HG02588 (cell line): Measurements from ENCODE around the gene CORIN.
"Not testable (repeated sequence)": the region's sequence is repeated elsewhere in the genome, so short reads cannot be mapped to it uniquely, and the experiment has no call there.

Source experiments
- ATAC-seq: cut with Tn5 transposase; IDR thresholded peaks from one replicate; pipeline ENCODE4 v1.9.1; 2021; ENCODE audit warnings: mild to moderate bottlenecking, moderate library complexity; ENCODE audit not compliant: unreplicated experiment

The CORIN gene

DNA sequence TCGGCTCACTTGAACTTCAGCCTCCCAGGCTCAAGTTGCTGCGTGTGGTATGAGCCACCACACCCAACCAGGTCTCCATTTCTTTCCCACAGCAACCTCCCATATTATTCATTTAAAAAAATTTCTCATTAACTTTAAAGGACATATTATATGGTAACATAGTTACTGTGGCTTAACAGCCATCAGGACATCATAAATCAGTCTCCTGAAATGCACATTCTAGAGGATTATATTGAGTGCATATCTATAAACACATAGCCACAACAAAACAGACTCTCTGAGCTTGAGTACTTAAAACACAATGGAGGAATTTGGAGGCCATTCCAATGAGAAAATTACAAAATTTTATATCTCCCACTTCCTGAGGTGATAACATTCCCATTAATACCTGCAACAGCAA, 61.5 kb downstream of the CORIN start:
- no peak for ATAC-seq

DNA sequence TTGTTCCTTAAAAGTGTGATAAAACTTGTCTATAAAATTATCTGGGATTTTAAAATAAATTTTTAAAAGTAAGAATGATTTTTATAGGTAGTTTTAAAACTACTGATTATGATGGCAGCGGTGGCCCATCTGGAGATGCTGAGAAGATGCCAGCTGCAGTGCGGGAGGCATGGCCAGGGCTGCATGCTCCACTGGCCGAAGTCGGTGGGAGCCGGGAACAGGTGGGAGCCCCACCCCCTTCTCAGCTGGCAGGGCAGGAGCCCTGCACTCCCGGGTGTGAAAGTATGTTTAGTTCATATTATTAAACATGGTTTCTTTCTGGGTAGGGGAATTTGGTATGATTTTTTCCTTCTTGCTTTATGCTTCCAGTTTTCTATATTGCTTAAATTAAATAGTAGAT, 63.8 kb downstream of the CORIN start:
- ATAC-seq, result no peak

DNA sequence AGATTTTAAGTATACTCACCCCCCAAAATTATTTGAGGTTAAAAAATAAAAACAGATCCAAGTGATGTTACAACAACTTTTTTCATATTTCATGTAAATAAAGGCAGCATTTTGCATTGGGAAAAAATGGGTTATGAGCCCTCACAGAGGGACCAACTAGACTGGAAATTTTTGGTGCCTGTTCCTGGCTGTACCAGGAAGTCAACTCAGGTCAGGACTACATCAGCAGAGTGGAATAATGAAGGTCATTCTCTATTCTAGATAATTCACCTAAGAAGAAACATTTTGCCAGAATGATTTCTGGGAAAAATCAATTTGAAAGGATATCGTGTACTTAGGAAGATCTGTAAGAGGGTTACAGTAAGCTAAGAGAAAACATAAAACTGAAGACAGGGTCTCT, 66.8 kb downstream of the CORIN start:
- no peak for ATAC-seq

DNA sequence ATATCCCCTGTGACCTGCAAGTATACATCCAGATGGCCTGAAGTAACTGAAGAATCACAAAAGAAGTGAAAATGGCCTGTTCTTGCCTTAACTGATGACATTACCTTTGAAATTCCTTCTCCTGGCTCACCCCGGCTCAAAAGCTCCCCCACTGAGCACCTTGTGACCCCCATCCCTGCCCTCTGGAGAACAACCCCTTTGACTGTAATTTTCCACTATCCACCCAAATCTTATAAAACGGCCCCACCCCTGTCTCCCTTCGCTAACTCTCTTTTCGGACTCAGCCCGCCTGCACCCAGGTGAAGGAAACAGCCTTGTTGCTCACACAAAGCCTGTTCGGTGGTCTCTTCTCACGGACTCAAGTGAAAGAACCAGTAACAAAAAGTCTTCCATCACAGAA, 69.9 kb downstream of the CORIN start:
- not testable (repeated sequence) for ATAC-seq

DNA sequence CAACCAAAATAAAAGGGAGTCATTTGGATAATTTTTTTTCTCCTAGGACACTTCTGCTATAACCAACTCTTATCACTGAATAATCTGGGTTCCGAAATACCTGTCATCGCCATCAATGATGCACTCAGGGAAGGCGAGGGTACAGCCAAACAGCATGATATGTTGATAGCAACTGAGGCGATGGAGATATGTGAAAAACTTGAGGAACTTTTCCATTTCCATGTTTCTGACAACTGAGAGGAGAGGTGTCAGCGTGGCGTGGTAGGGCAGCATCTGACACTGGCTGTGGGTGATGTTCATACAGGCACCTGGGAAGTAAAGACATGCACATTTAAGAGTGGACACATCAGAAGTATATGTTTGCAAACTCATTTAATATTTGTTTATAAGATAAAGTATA, 74.6 kb downstream of the CORIN start:
- no peak for ATAC-seq

DNA sequence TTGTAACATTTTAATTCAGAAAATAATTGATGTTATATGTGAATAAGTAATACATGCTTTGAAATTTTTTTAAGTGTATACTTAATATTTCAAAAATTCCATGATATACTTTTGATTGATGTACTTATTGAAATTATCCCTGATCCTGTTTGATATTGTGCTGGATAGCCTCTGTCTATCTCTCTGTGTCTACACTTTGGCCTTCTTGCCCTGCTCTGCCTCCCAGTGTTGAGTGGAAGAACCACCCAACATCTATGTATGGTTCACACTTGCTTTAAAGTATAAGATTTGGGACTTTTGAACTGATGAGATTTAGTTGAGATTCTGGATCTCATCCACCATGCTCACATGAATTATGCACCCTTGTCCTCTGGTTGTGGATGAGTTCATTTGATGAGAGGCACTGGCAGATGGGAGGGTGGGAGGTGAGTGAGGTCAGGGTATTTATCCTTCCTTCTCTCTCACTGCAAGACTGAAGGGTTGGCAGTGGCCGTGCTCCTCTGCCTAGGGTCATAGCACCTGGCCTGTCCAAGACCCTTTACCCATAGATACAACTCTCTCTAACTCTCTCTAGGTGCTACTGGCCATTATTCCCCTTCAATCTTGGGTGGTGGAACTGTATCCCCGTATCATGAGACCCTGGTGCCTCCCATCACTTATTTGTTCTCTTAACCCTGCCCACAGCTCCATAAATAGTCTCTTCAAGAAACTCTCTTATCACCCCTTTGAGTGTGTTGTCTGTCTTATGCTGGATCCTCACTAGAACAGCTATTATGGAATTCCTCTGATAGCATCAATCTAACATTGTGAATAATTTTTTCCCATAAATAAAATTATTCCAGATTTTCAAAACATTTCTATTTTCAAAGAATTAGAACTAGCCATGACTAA, 75.2 kb downstream of the CORIN start:
- no peak for ATAC-seq

DNA sequence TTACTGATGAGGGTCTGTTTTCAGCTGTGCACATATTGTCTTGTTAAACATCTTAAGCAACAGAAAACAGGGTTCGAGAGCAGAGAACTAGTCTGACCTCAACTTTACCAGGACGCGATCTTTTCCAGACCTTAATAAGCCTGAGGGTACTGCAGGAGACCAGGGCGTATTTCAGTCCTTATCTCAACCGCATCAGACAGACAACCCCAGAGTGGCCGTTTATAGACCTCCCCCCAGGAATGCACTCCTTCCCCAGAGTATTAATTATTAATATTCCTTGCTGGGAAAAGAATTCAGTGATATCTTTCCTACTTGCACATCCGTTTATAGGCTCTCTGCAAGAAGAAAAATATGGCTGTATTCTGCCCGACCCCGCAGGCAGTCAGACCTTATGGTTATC, 84.6 kb downstream of the CORIN start:
- ATAC-seq, result not testable (repeated sequence)

DNA sequence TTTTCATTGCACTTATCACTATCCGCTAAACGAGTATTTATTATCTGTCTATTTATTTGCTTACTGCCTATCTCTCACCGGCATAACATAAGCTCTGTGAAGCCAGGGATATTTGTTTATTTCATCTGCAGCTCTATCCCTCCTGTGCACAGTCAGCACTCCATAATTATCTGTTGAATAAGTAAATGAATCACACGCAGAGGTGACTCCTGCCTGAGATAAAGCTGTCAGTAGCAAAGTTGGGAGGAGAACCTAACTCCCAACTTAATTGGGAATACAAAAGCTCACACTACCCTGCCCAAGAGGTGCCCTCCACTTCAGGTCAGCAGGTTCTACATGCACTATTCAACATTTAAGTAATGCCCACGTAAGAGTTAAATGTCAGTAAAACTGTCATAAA, 85.7 kb downstream of the CORIN start:
- ATAC-seq, result no peak

DNA sequence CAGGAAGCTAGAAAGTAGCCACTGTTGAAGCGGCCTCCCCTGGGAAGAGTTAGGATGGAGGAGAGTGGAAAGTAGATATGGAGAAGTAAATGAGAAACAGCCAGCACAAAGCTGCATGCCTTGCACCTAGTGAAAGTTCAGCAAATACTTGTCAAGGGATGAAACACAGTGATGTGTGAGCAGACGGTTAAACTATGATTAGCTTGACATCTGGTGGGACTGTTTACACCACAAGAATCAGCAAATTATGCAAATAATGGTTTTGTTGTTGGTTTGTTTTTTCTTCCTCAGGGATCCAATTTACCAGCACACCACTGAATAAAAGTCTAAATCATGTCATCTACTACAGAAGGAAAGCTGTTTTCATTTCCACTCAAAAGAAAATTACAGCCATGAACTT, 87.1 kb downstream of the CORIN start:
- ATAC-seq, result no peak

DNA sequence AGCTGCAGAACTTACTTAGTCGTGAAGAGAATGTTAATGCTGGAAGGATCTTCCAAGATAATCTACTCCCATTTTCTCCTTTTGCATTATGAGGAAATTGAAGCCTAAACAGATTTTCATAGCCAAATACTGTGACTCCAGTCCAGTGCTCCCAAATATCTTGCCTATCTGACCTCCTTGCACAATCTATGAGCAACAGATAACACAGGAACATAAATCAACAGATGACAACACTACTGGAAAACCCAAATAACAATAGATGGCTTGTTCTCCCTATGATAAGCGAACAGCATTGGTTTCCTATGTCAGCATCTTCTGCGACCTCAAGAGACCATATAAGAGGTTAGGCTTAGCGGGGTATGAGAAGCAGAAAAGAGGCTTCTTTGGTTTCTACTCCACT, 88.0 kb downstream of the CORIN start:
- no peak for ATAC-seq

DNA sequence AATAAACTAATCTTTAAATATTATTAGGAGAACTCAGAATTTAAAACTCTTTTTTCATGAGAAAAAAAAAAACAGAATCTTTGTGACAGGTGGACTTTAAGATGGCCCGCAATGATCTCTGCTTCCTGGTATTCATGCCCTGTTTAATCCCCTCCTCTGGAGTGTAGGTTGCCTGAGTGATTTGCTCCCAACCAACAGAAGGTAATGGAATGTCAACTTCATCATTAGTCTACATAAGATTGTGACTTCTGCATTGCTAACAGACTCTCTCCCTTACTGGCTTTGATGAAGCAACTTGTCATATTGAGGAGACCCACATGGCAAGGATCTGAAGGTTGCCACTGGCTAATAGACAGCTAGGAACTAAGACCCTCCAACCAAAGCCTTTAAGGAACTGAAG, 88.8 kb downstream of the CORIN start:
- no peak for ATAC-seq

DNA sequence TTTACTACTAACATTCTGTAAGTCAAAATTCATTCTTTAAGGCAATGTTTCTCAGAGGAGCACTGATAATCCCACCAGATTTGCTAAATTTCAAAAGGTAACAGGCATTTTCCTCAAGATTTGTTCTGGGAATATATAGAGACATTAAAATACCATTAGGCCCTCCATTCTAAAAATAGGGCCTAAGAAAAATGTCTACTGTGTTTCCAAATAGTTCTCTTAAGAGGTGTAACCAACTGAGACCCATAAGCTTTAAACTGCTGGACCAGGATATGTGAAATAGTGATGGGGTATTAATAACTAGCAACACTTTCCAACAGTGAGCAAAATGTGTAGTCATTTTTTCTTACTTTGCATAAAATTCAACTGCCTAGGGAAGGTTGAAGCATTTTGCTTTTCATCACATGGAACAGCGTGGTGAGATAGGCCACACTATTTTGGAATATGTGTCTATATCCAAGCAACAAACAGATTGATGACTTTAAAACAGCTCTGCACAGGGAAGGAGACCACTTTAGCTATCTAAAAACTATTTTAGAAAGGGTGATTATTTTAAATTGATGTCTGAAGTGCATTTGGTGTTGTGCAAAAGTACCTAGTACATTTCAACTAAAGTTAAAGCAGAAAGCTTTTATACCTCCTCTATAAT, 89.9 kb downstream of the CORIN start:
- no peak for ATAC-seq

DNA sequence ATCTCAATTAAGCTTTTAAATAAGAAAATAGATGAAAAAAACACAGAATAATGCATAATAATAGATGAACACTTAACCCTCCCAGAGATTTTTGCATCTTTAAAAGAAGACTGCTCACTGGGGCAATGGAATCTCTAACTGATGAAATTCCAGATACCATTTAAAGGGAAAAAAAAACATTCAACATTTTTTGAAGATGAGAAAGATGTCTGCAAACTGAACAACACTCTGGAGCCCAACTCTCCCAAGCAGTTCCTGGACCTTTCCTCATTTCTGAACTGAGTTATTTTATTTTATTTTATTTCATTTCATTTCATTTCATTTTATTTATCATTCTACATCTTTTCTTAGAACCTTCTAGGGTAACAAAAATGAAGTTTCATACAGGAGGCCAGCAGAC, 90.7 kb downstream of the CORIN start:
- no peak for ATAC-seq

DNA sequence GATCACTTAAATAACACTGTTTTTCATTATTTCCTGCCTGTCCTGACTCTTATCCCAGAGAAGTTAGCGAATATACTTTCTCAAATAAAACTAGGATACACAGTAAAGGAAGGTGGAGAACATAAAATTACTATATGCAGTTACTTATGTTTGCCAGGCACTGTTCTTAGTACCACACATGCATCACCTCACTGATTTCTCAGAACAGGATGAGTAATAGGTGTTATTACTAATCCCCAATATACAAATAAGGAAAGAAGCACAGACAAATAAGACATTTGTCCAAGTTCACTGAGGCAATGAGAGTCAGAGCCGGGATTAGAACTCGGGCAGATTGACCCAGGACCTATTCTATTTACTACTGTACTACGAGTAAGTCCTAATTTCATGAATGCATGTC, 91.7 kb downstream of the CORIN start:
- ATAC-seq, result no peak

DNA sequence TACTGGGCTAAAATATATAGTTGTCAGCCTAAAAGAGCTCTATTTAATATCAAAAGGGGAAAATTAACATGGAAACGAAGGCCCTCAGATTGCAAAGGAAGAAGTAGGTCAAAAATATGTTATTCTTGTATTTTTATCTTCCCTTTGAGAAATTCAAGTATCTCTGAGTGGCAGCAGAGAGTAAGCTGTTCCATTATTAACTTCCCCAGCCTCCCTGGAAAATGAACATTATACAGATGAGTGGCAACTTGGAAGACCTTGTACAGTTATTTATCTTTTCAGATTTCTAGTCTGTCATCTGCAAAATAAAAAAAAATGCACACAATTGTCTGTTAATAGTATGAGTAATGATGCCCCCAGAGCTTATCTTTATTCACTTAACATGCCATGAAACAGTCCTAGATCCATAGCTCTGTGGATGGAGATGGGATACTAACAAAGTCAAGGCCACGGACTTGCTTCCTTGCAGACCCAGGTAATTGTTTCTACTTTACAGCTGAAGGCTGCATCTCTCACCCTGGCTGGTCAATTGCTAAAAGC, 93.0 kb downstream of the CORIN start:
- no peak for ATAC-seq

DNA sequence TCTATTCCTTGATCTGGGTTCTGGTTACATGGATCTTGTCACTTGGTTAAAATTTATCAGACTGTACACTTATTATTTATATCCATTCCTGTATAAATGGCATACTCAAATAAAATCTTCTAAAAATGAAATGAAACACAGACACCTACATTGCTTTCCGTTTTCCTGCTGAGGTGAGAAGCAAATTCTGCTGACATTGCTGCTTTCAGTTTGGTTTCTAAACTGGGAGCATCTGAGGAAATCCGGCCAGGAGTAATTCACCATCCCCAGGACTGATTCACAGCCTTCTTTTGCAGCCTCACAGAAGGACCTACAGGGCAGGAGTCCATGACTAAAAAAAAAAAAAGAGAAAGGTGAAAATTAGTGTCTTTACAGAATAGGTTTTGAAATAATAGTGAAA, 93.6 kb downstream of the CORIN start:
- no peak for ATAC-seq

DNA sequence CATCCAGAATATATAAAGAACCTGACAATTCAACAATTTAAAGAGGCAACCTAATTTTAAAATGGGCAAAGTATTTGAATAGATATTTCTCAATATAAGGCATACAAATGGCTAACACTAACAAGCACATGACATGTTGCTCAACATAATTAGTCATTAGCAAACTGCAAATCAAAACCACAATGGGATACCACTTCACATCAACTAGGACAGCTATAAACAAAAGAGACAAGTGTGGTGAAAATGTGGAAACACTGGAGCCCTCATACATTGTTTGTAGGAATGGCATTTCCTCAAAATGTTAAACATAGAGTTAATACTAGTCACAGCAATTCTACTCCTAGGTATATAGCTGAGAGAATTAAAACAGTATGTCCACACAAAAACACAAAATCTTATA, 96.7 kb downstream of the CORIN start:
- no peak for ATAC-seq

DNA sequence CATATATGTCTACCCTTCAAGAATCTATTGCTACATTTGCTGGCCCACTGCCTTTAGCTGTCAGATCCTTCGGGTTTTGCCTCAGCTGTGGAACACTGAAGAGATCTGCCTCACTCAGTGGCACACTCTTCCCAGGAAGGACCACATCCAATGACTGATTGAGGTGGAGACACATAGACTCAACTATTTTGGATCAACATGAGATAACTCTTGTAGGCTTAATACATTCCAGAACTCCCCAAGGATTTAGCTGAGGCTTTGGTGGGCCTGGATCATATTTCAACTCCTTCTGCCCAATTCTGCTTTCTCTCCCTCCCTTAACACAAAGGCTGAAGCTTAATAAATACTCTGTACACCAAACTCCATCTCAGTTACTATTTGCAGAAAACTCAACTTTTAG, 100.5 kb downstream of the CORIN start:
- ATAC-seq, result no peak

DNA sequence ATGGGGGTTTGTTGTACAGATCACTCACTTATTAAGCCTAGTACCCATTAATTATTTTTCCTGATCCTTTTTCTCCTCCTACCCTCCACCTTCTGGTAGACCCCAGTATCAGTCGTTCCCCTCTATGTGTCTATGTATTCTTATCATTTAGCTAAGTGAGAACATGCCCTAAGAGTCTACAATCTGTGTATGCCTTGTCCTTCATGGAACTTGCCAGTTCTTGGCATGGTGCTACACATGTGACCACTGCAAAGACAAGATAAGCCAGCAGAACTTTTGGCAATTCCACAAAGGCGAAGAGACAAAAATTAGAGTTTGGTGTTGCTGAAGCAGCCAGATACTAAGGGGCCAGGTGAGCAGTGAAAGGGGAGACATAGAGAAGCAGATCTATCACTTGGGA, 101.3 kb downstream of the CORIN start:
- ATAC-seq, result no peak

DNA sequence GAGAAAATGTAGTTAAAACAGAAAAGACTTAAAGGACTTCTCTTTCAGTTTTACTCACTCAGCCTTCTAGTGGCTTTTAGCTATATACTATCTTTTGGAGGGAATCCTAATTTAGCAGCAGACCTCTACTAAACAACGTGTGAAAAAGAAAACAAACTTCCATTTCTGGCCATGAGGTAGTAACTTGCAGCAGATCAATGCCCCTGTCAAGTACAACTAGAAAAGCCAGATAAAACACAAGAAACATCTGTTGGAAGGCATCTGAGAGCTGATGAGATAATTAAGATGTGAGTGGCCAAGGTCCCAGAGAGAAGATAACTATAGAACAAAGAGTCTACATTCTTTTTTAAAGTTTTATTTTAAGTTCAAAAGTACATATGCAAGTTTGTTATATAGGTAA, 101.7 kb downstream of the CORIN start:
- ATAC-seq, result no peak

DNA sequence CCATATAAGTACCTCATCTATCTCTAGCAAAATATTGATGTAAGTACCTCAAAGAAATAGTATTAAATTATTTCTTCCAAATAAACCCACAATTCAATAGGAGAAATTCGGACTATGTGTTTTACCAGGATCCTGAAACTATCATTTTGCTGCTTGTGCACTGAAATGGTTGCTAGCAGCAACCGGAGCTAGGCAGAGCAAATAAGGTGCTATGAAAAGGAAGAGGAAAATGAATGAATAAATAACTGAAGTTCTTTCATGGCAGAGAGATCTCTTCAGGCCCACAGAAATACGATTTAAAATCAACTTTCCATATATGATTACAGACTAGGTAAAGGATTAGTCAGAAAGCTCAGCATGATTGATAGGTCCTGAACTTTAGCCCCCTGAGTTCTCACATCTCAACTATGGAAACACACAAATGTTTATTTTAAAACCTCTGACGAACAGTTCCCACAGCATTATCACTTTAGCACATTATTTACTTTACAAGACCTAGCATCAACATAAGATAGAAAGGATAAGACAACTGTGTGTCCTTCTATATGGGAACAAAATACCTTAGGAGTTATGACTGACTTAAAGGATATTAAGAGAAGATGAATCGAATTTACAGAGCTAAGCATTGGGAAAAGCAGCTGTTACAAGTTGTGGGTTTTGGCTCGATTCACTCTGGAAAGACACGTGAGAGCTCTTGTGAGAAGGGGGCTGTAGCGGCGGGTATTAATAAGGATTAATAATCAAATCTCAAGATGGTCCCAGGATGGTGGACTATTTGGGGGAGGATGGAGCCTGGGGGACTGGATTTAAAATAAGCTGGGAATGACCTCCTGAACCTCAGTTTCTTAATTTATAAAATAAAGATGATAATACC, 104.3 kb downstream of the CORIN start:
- no peak for ATAC-seq
